Measurements from ENCODE around the gene SOAT2. TPM values are rescaled to one million over a fixed set of nuclear protein-coding genes. Genes with fewer than 3 reads are reported as not detected.

Gene SOAT2
- total RNA-seq, 6 experiments from 2014 or later = 0.12 to 0.34 (median 0.18) TPM

GRCh38 chr12:53067074-53067992 lies 36.0 kb upstream of the SOAT2 start:
- no peak for TF ChIP-seq CTCF (IDR thresholded peaks at IDR 0.05)
- peaks cover 21% of the 10 kb centered on the region for H3K27me3 Mint-ChIP-seq (ENCODE audit: insufficient read depth)
- peak overlapping the region; percentile 95 for H3K27ac Mint-ChIP-seq
- no peaks in the 10 kb centered on the region for H3K9me3 Mint-ChIP-seq
- peaks cover 84% of the 10 kb centered on the region for H3K4me1 Mint-ChIP-seq (ENCODE audit: low read depth)
- no peak for DNase-seq
- peaks cover 13% of the 10 kb centered on the region; the same call in 1 of the 2 replicates for H3K36me3 Mint-ChIP-seq (ENCODE audit: low read depth)
- peak overlapping the region; percentile 67; the same call in 1 of the 2 replicates for H3K4me3 Mint-ChIP-seq

- H3K27ac Mint-ChIP-seq = peak overlapping the region; percentile 95
- no peak for TF ChIP-seq CTCF (IDR thresholded peaks at IDR 0.05)
- peaks cover 22% of the 10 kb centered on the region for H3K27me3 Mint-ChIP-seq (ENCODE audit: insufficient read depth)
- no peak overlapping the region; the same call in 1 of the 2 replicates for H3K4me3 Mint-ChIP-seq
- DNase-seq = no peak
- H3K4me1 Mint-ChIP-seq (ENCODE audit: low read depth) = peaks cover 91% of the 10 kb centered on the region
- peaks cover 20% of the 10 kb centered on the region; the same call in 1 of the 2 replicates for H3K36me3 Mint-ChIP-seq (ENCODE audit: low read depth)
- H3K9me3 Mint-ChIP-seq = no peaks in the 10 kb centered on the region
Measured at GRCh38 chr12:53067993-53068770, 35.1 kb upstream of the SOAT2 start.

GRCh38 chr12:53068811-53069585 lies 34.3 kb upstream of the SOAT2 start:
- H3K36me3 Mint-ChIP-seq (ENCODE audit: low read depth) = peaks cover 23% of the 10 kb centered on the region; the same call in 1 of the 2 replicates

GRCh38 chr12:53069621-53070410 lies 33.5 kb upstream of the SOAT2 start:
- Mint-ChIP-seq H3K27me3 (ENCODE audit: insufficient read depth) (peaks cover 13% of the 10 kb centered on the region), H3K27ac (peak overlapping the region; percentile 95), H3K4me1 (ENCODE audit: low read depth) (peaks cover 76% of the 10 kb centered on the region), H3K9me3 (no peaks in the 10 kb centered on the region), H3K36me3 (ENCODE audit: low read depth) (peaks cover 28% of the 10 kb centered on the region; the same call in 1 of the 2 replicates), H3K4me3 (no peak overlapping the region)
- DNase-seq = no peak
- TF ChIP-seq CTCF (IDR thresholded peaks at IDR 0.05) = no peak

More at GRCh38 chr12:53068811-53069585, 34.3 kb upstream of the SOAT2 start:
- H3K4me3 Mint-ChIP-seq = no peak overlapping the region
- H3K9me3 Mint-ChIP-seq = no peaks in the 10 kb centered on the region
- DNase-seq = no peak
- H3K4me1 Mint-ChIP-seq (ENCODE audit: low read depth) = peaks cover 84% of the 10 kb centered on the region
- H3K27ac Mint-ChIP-seq = peak overlapping the region; percentile 95
- peaks cover 18% of the 10 kb centered on the region for H3K27me3 Mint-ChIP-seq (ENCODE audit: insufficient read depth)
- no peak for TF ChIP-seq CTCF (IDR thresholded peaks at IDR 0.05)

Data from HFFc6 (cell line).